IPS-18a (cell line): ENCODE data around the gene RIC8B.

Experiments
- H3K27ac ChIP-seq: one replicate; pipeline ENCODE4 v1.5.1; 2013; ENCODE audit warnings: low read length
- H3K27me3 ChIP-seq: one replicate; pipeline ENCODE4 v1.6.1; 2013; ENCODE audit warnings: mild to moderate bottlenecking, low read length; ENCODE audit not compliant: control insufficient read depth, insufficient read depth
- H3K36me3 ChIP-seq: one replicate; pipeline ENCODE4 v1.6.1; 2013; ENCODE audit warnings: low read depth, low read length; ENCODE audit not compliant: control insufficient read depth
- H3K4me1 ChIP-seq: one replicate; pipeline ENCODE4 v1.6.1; 2013; ENCODE audit warnings: low read depth, low read length; ENCODE audit not compliant: control insufficient read depth
- H3K4me3 ChIP-seq: one replicate; pipeline ENCODE4 v1.5.1; 2013; ENCODE audit warnings: low read length
- H3K9ac ChIP-seq: one replicate; pipeline ENCODE4 v1.6.1; 2013; ENCODE audit warnings: mild to moderate bottlenecking, low read length, moderate library complexity
- H3K9me3 ChIP-seq: one replicate; pipeline ENCODE4 v1.6.1; 2013; ENCODE audit warnings: low read depth, low read length; ENCODE audit not compliant: control insufficient read depth

The RIC8B gene

GRCh38 chr12:106934277-106934676, 159.8 kb downstream of the RIC8B start:
- no peaks in the 10 kb centered on the region for H3K9me3 ChIP-seq
- no peaks in the 10 kb centered on the region for H3K27me3 ChIP-seq
- H3K4me1 ChIP-seq = no peaks in the 10 kb centered on the region
- H3K36me3 ChIP-seq = no peaks in the 10 kb centered on the region
- no peak overlapping the region for H3K4me3 ChIP-seq
- H3K9ac ChIP-seq = no peak overlapping the region
- H3K27ac ChIP-seq = no peak overlapping the region
